GM12891 (cell line): ENCODE measurements around the gene DTNBP1.

Experiments
- POLR2A ChIP-seq: IDR thresholded peaks from 2 replicates; pipeline ENCODE4 v1.6.1; 2011; ENCODE audit warnings: low read depth, low read length, control low read depth
- POLR2AphosphoS5 ChIP-seq: IDR thresholded peaks from 2 replicates; pipeline ENCODE4 v1.6.1; 2011; ENCODE audit warnings: low read depth, low read length, control low read depth
- TAF1 ChIP-seq: IDR thresholded peaks from 2 replicates; pipeline ENCODE4 v1.6.1; 2011; ENCODE audit warnings: low read depth, low read length, control low read depth

GRCh38 chr6:15659181-15659580 is 3.6 kb downstream of the DTNBP1 start:
- no peak for TF ChIP-seq POLR2A
- no peak for TF ChIP-seq POLR2AphosphoS5
- no peak for TF ChIP-seq TAF1
